ENCODE measurements around the gene TET3. TPM values are rescaled to one million over a fixed set of nuclear protein-coding genes. Genes with fewer than 3 reads are reported as not detected.
"Not testable (repeated sequence)": the region's sequence is repeated elsewhere in the genome, so short reads cannot be mapped to it uniquely, and the experiment has no call there.

The TET3 gene
- total RNA-seq, 1 donor from 2014 or later, result 92.4 TPM

GRCh38 chr2:73938718-73939352 lies 45.9 kb upstream of the TET3 start:
- Mint-ChIP-seq H3K4me1 (ENCODE audit: low read depth, unreplicated experiment) (peaks cover 2% of the 10 kb centered on the region), H3K27me3 (ENCODE audit: unreplicated experiment) (peaks cover 2% of the 10 kb centered on the region), H3K4me3 (ENCODE audit: unreplicated experiment) (no peak overlapping the region), H3K9me3 (ENCODE audit: unreplicated experiment) (no peaks in the 10 kb centered on the region), H3K36me3 (ENCODE audit: unreplicated experiment) (no peaks in the 10 kb centered on the region), H3K27ac (ENCODE audit: unreplicated experiment) (no peak overlapping the region)
- no peak for TF ChIP-seq CTCF (IDR thresholded peaks at IDR 0.05; ENCODE audit: partially characterized antibody, unreplicated experiment)
- DNase-seq, result no peak

GRCh38 chr2:73939419-73939818 lies 45.3 kb upstream of the TET3 start:
- Mint-ChIP-seq H3K9me3 (ENCODE audit: unreplicated experiment) (no peaks in the 10 kb centered on the region), H3K36me3 (ENCODE audit: unreplicated experiment) (no peaks in the 10 kb centered on the region), H3K4me3 (ENCODE audit: unreplicated experiment) (no peak overlapping the region), H3K27ac (ENCODE audit: unreplicated experiment) (no peak overlapping the region), H3K27me3 (ENCODE audit: unreplicated experiment) (peaks cover 2% of the 10 kb centered on the region), H3K4me1 (ENCODE audit: low read depth, unreplicated experiment) (peaks cover 2% of the 10 kb centered on the region)
- no peak for TF ChIP-seq CTCF (IDR thresholded peaks at IDR 0.05; ENCODE audit: partially characterized antibody, unreplicated experiment)
- DNase-seq, result no peak

GRCh38 chr2:73940066-73940465 lies 44.6 kb upstream of the TET3 start:
- not testable (repeated sequence) for H3K4me1 Mint-ChIP-seq (ENCODE audit: low read depth, unreplicated experiment); H3K9me3 Mint-ChIP-seq (ENCODE audit: unreplicated experiment); H3K27me3 Mint-ChIP-seq (ENCODE audit: unreplicated experiment); H3K27ac Mint-ChIP-seq (ENCODE audit: unreplicated experiment); H3K4me3 Mint-ChIP-seq (ENCODE audit: unreplicated experiment); DNase-seq; H3K36me3 Mint-ChIP-seq (ENCODE audit: unreplicated experiment)

- DNase-seq, result no peak
- TF ChIP-seq CTCF (IDR thresholded peaks at IDR 0.05; ENCODE audit: partially characterized antibody, unreplicated experiment), result no peak
- no peaks in the 10 kb centered on the region for H3K36me3 Mint-ChIP-seq (ENCODE audit: unreplicated experiment)
- H3K9me3 Mint-ChIP-seq (ENCODE audit: unreplicated experiment), result no peaks in the 10 kb centered on the region
- no peak overlapping the region for H3K27ac Mint-ChIP-seq (ENCODE audit: unreplicated experiment)
- H3K4me3 Mint-ChIP-seq (ENCODE audit: unreplicated experiment), result no peak overlapping the region
- no peaks in the 10 kb centered on the region for H3K4me1 Mint-ChIP-seq (ENCODE audit: low read depth, unreplicated experiment)
- H3K27me3 Mint-ChIP-seq (ENCODE audit: unreplicated experiment), result no peaks in the 10 kb centered on the region
Measured at GRCh38 chr2:73942664-73943063, 42.0 kb upstream of the TET3 start.

GRCh38 chr2:73944714-73945113 lies 40.0 kb upstream of the TET3 start:
- Mint-ChIP-seq H3K4me1 (ENCODE audit: low read depth, unreplicated experiment) (no peaks in the 10 kb centered on the region), H3K4me3 (ENCODE audit: unreplicated experiment) (no peak overlapping the region), H3K27me3 (ENCODE audit: unreplicated experiment) (no peaks in the 10 kb centered on the region), H3K9me3 (ENCODE audit: unreplicated experiment) (no peaks in the 10 kb centered on the region), H3K27ac (ENCODE audit: unreplicated experiment) (no peak overlapping the region), H3K36me3 (ENCODE audit: unreplicated experiment) (no peaks in the 10 kb centered on the region)
- no peak for TF ChIP-seq CTCF (IDR thresholded peaks at IDR 0.05; ENCODE audit: partially characterized antibody, unreplicated experiment)
- no peak for DNase-seq

Data from glutamatergic neuron (in vitro differentiated cells).